Measurements from ENCODE around the gene NR2F2. TPM values are rescaled to one million over a fixed set of nuclear protein-coding genes. Genes with fewer than 3 reads are reported as not detected.

NR2F2 gene
- total and polyA plus RNA-seq, 2 of the 13 experiments (the other 11 are each of a cell fraction or from before 2014, with no cell fraction given), result 3.5 to 4.7 TPM

GRCh38 chr15:96372554-96372953 lies 42.1 kb downstream of the NR2F2 start:
- no peaks in the 10 kb centered on the region for H3K4me1 ChIP-seq (ENCODE audit: insufficient read depth, low read length)
- no peaks in the 10 kb centered on the region for H4K20me1 ChIP-seq (ENCODE audit: insufficient read depth, low read length)
- intact Hi-C loops (cut with micrococcal nuclease; ENCODE audit: unreplicated experiment) (no loop called here), in situ Hi-C loops (cut with HindIII; ENCODE audit: extremely low pct_ligation_motif_present, low pct_unique_long_range_greater_than_20kb) (loop anchor here (25.0 kb wide), 1 partner anchor 1390 kb away; no protein-coding TSS in a partner anchor)
- FAIRE-seq, result no peak
- no peak for ATAC-seq
- 21% methylated on average over 2 of the region's 2 CpGs for WGBS (ENCODE audit: low lambda C conversion rate)
- POLR2A ChIA-PET, result no interaction called here
- H3K9ac ChIP-seq (ENCODE audit: insufficient read depth, low read depth, low read length), result no peak overlapping the region
- no peak overlapping the region for H3K4me2 ChIP-seq (ENCODE audit: low read depth, low read length)
- no peak overlapping the region for H3K4me3 ChIP-seq (replicated peaks in 1 of 3; ENCODE audit: insufficient read depth in 1 of 3, low read depth in 2 of 3, low read length in 3 of 3)
- H3K27me3 ChIP-seq (ENCODE audit: control insufficient read depth in 1 of 2, insufficient read depth in 2 of 2, low read length in 2 of 2), result no peaks in the 10 kb centered on the region; a peak in 1 of 5 replicates
- H3K27ac ChIP-seq (ENCODE audit: extremely low read length, insufficient read depth, low read length), result no peak overlapping the region
- BruUV-seq (replicated peaks), result no TSS peak
- TF ChIP-seq ATF7 (IDR thresholded peaks at IDR 0.05) (no peak), ATF7 (CRISPR knock-in tag; IDR thresholded peaks at IDR 0.05) (no peak), HIVEP1 (CRISPR knock-in tag; IDR thresholded peaks at IDR 0.05) (no peak), HHEX (CRISPR knock-in tag; IDR thresholded peaks at IDR 0.05) (no peak), FOXP1 (IDR thresholded peaks at IDR 0.05) (no peak), FOXP1 (CRISPR knock-in tag; IDR thresholded peaks at IDR 0.05) (no peak), TCF12 (IDR thresholded peaks at IDR 0.05) (no peak), TCF12 (CRISPR knock-in tag; IDR thresholded peaks at IDR 0.05) (no peak), KLF13 (CRISPR knock-in tag; IDR thresholded peaks at IDR 0.05) (no peak), RFX1 (IDR thresholded peaks at IDR 0.05) (no peak), EP300 (IDR thresholded peaks at IDR 0.05; ENCODE audit: low read depth in 2 of 2, low read length in 2 of 2) (no peak), EP300 (CRISPR knock-in tag; IDR thresholded peaks at IDR 0.05; ENCODE audit: borderline replicate concordance) (no peak), ATF4 (CRISPR knock-in tag; IDR thresholded peaks at IDR 0.05) (no peak), SALL1 (CRISPR knock-in tag; IDR thresholded peaks at IDR 0.05) (no peak), THAP7 (CRISPR knock-in tag; IDR thresholded peaks at IDR 0.05) (no peak), ZZZ3 (CRISPR knock-in tag; IDR thresholded peaks at IDR 0.05; ENCODE audit: borderline replicate concordance) (no peak), SMARCE1 (IDR thresholded peaks at IDR 0.05; ENCODE audit: borderline replicate concordance) (no peak), NCOA2 (CRISPR knock-in tag; IDR thresholded peaks at IDR 0.05) (no peak)
- H3K9me3 ChIP-seq (ENCODE audit: low read length), result no peaks in the 10 kb centered on the region
- no peak for DNase-seq (ENCODE audit: low spot score)
- no peaks in the 10 kb centered on the region for H3K36me3 ChIP-seq (replicated peaks in 1 of 2; ENCODE audit: control insufficient read depth in 1 of 2, insufficient read depth in 2 of 2, low read length in 2 of 2)
- CTCF ChIA-PET (ENCODE audit: low intra/inter-chr PET ratio, low total read pairs), result no interaction called here
- no peak overlapping the region for H2AFZ ChIP-seq (ENCODE audit: low read length)
- H3K79me2 ChIP-seq (ENCODE audit: insufficient read depth, low read length), result no peaks in the 10 kb centered on the region
